Neuron (in vitro differentiated cells): ENCODE measurements around the gene OR51F1.
"Not testable (repeated sequence)": the region's sequence is repeated elsewhere in the genome, so short reads cannot be mapped to it uniquely, and the experiment has no call there.

Experiments
- H2AFZ ChIP-seq: one replicate; pipeline ENCODE4 v1.6.1; 2013; ENCODE audit warnings: low read depth, mild to moderate bottlenecking, inconsistent platforms, low read length, moderate library complexity
- H3K27me3 ChIP-seq: one replicate; pipeline ENCODE4 v1.6.1; 2013; ENCODE audit warnings: low read length; ENCODE audit not compliant: insufficient read depth
- H3K36me3 ChIP-seq: one replicate; pipeline ENCODE4 v1.6.1; 2013; ENCODE audit warnings: low read length; ENCODE audit not compliant: insufficient read depth
- H3K4me1 ChIP-seq: one replicate; pipeline ENCODE4 v1.6.1; 2013; ENCODE audit warnings: low read length; ENCODE audit not compliant: insufficient read depth
- H3K4me3 ChIP-seq: 2 replicates; pipeline ENCODE4 v1.5.1; 2013; ENCODE audit warnings: mild to moderate bottlenecking, low read length, moderate library complexity
- H3K9me3 ChIP-seq: one replicate; pipeline ENCODE4 v1.6.1; 2013; ENCODE audit warnings: low read length

Gene OR51F1

DNA sequence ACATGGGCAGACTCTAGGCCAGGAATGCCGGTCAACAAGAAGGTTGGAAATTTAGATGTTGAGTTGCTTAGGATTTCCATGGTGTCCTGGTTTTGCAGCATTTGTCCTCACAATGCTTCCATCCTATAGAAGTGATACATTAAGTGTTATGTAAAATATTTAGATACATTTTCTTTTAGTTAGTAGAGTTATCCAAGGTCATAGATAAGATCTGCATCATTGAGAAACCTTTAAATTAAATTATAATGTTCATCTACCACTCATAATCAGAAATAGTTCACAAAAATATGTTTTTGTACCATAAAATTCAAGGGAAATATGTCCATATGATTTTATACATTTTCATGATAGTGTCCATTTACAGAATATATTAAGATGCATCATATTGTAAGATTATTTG lies at the start of gene OR51F1:
Gene OR51F1 (minus strand): TSS at position 101 of the 400 bp plus-strand sequence. CDS start 0 bp downstream, at position 101.
- Histone ChIP-seq H3K9me3 (no peaks in the 10 kb centered on the region), H2AFZ (no peak within 1 kb of the TSS), H3K27me3 (no peaks in the 10 kb centered on the region), H3K4me1 (no peaks in the 10 kb centered on the region), H3K4me3 (no peak within 1 kb of the TSS), H3K36me3 (no peaks in the 10 kb centered on the region)

DNA sequence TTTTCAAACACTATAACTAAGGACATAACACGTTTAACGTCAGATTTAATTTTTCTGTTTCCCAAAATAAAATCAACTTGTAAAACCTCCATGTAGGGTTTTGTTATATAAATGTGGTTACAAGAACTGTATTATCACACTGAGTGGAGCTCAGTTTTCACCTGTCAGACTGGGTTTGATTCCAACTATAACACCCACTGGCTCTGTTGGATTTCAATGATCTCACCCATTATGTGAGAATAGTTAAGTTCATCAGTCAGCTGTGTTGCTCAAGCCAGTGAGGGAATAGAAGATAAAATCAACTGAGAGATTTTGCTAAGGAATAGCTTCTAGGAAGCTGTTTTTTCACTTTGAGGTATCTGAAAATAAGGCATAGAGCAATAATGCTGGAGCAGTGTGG lies 39.5 kb upstream of the OR51F1 start:
- Histone ChIP-seq H3K9me3 (no peaks in the 10 kb centered on the region), H3K36me3 (no peaks in the 10 kb centered on the region), H3K4me3 (no peak overlapping the region), H3K27me3 (no peaks in the 10 kb centered on the region), H3K4me1 (no peaks in the 10 kb centered on the region), H2AFZ (no peak overlapping the region)

GRCh38 chr11:4808476-4808875 lies 38.7 kb upstream of the OR51F1 start:
- no peaks in the 10 kb centered on the region for H3K36me3 ChIP-seq

GRCh38 chr11:4804280-4804679 lies 34.5 kb upstream of the OR51F1 start, which contains the start of gene OR52R1:
OR52R1 (minus strand) TSS chr11:4804380; CDS start chr11:4804380, 0 bp downstream.
- H2AFZ ChIP-seq = no peak within 1 kb of the TSS
- H3K9me3 ChIP-seq = no peaks in the 10 kb centered on the region
- H3K4me1 ChIP-seq = no peaks in the 10 kb centered on the region
- no peak within 1 kb of the TSS for H3K4me3 ChIP-seq
- no peaks in the 10 kb centered on the region for H3K36me3 ChIP-seq
- no peaks in the 10 kb centered on the region for H3K27me3 ChIP-seq

More at GRCh38 chr11:4808476-4808875, 38.7 kb upstream of the OR51F1 start:
- Histone ChIP-seq H3K9me3 (no peaks in the 10 kb centered on the region), H3K4me1 (no peaks in the 10 kb centered on the region), H2AFZ (no peak overlapping the region), H3K27me3 (no peaks in the 10 kb centered on the region), H3K4me3 (no peak overlapping the region)

DNA sequence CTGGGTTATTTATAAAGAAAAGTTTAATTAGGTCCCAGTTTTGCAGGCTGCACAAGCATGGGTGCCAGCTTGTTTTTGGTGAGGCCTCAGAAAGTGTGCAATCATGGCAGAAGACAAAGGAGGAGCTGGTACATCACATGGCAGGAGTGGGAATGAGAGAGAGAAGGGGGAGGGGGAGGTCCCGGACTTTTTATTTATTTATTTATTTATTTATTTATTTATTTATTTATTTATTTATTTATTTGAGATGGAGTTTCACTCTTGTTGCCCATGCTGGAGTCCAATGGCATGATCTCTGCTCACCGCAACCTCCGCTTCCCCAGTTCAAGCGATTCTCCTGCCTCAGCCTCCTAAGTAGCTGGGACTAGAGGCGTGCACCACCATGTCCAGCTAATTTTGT lies 31.6 kb upstream of the OR51F1 start:
- not testable (repeated sequence) for H3K9me3 ChIP-seq, H3K4me3 ChIP-seq, H3K36me3 ChIP-seq, H2AFZ ChIP-seq, H3K27me3 ChIP-seq, H3K4me1 ChIP-seq

GRCh38 chr11:4798427-4799183 lies 28.9 kb upstream of the OR51F1 start:
- H3K36me3 ChIP-seq = no peaks in the 10 kb centered on the region
- H3K4me3 ChIP-seq = no peak overlapping the region
- H3K4me1 ChIP-seq = no peaks in the 10 kb centered on the region
- H2AFZ ChIP-seq = no peak overlapping the region
- no peaks in the 10 kb centered on the region for H3K9me3 ChIP-seq
- no peaks in the 10 kb centered on the region for H3K27me3 ChIP-seq

- no peak overlapping the region for H2AFZ ChIP-seq
- H3K36me3 ChIP-seq = no peaks in the 10 kb centered on the region
These were observed 27.5 kb upstream of the OR51F1 start for GRCh38 chr11:4797206-4797605.

GRCh38 chr11:4782454-4782853 lies 12.7 kb upstream of the OR51F1 start:
- Histone ChIP-seq H3K4me3 (no peak overlapping the region), H3K36me3 (no peaks in the 10 kb centered on the region), H3K4me1 (no peaks in the 10 kb centered on the region), H3K9me3 (no peaks in the 10 kb centered on the region), H2AFZ (no peak overlapping the region), H3K27me3 (no peaks in the 10 kb centered on the region)

More at GRCh38 chr11:4797206-4797605, 27.5 kb upstream of the OR51F1 start:
- no peak overlapping the region for H3K4me3 ChIP-seq
- H3K4me1 ChIP-seq = no peaks in the 10 kb centered on the region
- no peaks in the 10 kb centered on the region for H3K27me3 ChIP-seq
- H3K9me3 ChIP-seq = no peaks in the 10 kb centered on the region

DNA sequence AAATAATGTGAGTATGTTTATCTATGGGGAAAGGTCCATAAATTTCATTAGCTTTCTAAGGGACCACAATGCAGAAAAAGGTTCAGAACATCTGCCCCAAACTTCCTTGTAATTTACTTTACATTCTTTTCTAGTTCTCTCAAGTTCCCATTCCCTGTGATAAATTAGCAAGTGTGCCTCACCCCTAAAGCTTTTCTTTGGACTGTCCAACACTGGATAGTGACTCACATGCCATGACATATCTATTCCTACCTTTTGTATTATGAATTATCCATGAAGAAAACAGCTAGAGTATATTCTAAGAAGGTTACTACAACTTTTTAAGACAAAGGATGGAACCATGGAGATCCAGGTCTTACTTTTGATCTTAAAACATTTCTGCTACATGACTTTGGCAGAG lies 1.6 kb downstream of the OR51F1 start:
- H3K9me3 ChIP-seq = no peaks in the 10 kb centered on the region
- H2AFZ ChIP-seq = no peak overlapping the region
- no peaks in the 10 kb centered on the region for H3K36me3 ChIP-seq
- no peaks in the 10 kb centered on the region for H3K27me3 ChIP-seq
- no peak overlapping the region for H3K4me3 ChIP-seq
- no peaks in the 10 kb centered on the region for H3K4me1 ChIP-seq

- Histone ChIP-seq H2AFZ (no peak overlapping the region), H3K4me1 (no peaks in the 10 kb centered on the region), H3K4me3 (no peak overlapping the region), H3K9me3 (no peaks in the 10 kb centered on the region), H3K27me3 (no peaks in the 10 kb centered on the region), H3K36me3 (no peaks in the 10 kb centered on the region)
These were observed 3.2 kb downstream of the OR51F1 start for GRCh38 chr11:4766420-4767043.

DNA sequence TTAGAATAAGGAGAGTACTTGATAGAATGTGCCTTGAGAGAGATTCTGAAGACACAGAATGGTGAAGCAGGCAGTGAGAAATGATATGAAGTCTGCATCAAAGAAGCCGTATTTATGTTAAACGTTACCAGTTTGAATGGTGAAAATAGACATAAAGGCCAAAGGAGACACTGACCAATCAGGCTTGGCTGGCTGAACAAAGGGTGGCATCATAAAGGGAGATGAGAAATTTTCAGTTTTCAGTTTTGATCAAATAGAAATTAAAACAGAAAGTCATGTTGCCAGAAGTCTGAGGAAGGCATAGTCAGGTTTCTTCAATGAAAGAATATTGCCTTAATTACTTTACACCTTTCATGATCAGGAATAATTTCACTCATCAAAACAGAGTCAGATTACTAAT lies 6.6 kb downstream of the OR51F1 start:
- Histone ChIP-seq H3K4me1 (no peaks in the 10 kb centered on the region), H3K36me3 (no peaks in the 10 kb centered on the region), H3K9me3 (no peaks in the 10 kb centered on the region), H3K27me3 (no peaks in the 10 kb centered on the region), H3K4me3 (no peak overlapping the region), H2AFZ (no peak overlapping the region)

- Histone ChIP-seq H2AFZ (no peak overlapping the region), H3K4me3 (no peak overlapping the region), H3K4me1 (no peaks in the 10 kb centered on the region), H3K27me3 (no peaks in the 10 kb centered on the region), H3K9me3 (no peaks in the 10 kb centered on the region), H3K36me3 (no peaks in the 10 kb centered on the region)
These were observed 18.5 kb downstream of the OR51F1 start for GRCh38 chr11:4751201-4751600.

GRCh38 chr11:4748438-4748837 lies 21.3 kb downstream of the OR51F1 start:
- no peak overlapping the region for H3K4me3 ChIP-seq
- no peaks in the 10 kb centered on the region for H3K36me3 ChIP-seq
- no peak overlapping the region for H2AFZ ChIP-seq
- H3K4me1 ChIP-seq = no peaks in the 10 kb centered on the region
- no peaks in the 10 kb centered on the region for H3K27me3 ChIP-seq
- H3K9me3 ChIP-seq = no peaks in the 10 kb centered on the region
